ENCODE data around the gene EPM2A. TPM values are rescaled to one million over a fixed set of nuclear protein-coding genes. Genes with fewer than 3 reads are reported as not detected.

EPM2A gene
- total and polyA plus RNA-seq, 2 donors (not counting 3 experiments of a cell fraction or from before 2014, with no cell fraction given) = 3.1 to 4.8 TPM

DNA sequence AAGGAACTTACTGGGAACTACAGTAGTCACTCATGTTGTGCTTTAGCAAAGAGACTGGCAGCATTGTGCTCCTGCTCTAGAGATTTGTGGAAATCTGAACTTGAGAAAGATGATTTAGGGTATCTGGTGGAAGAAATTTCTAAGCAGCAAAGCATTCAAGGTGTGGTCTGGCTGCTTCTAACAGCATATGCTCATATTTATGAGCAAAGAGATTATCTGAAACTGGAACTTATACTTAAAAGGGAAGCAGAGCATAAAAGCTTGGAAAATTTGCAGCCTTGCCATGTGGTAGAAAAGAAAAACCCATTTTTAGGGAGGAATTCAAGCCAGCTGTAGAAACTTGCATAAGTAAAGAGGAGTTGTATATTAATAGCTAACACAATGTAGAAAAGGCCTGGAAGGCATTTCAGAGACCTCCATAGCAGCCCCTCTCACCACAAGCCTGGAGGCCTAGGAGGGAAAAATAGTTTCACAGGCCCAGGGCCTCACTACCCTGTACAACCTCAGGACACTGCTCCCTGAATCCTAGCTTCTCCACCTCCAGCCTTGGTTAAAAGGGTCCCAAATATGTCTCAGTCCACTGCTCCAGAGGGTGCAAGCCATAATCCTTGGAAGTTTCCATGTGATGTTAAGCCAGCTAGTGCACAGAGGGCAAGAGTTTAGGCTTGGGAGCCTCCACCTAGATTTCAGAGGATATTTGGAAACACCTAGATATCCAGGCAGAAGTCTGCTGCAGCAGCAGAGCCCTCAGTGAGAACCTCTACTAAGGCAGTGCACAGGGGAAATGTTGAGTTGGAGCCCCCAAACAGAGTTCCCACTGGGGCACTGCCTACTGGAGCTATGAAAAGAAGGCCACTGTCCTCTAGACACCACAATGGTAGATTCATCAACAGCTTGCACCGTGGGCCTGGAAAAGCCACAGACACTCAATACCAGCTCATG, 6.6 kb downstream of the EPM2A start:
- no peak overlapping the region for H3K9ac ChIP-seq (replicated peaks; ENCODE audit: extremely low read depth, insufficient read depth, low read length)
- dilution Hi-C loops (cut with MboI; ENCODE audit: extremely low pct_ligation_motif_present, low sequenced_read_pairs) = no loop called here
- ChIA-PET POLR2A (no interaction called here), CTCF (interaction anchor here (1.0 kb wide), 1 partner anchor 9 kb away, joined by 4 read pairs; no protein-coding TSS in a partner anchor)
- DNase-seq (ENCODE audit: low read depth, low spot score) (no peak), FAIRE-seq (no peak)
- no peak overlapping the region for H3K4me3 ChIP-seq (replicated peaks in 1 of 3; ENCODE audit: insufficient read depth in 1 of 3, low read depth in 1 of 3, low read length in 3 of 3)
- H3K27me3 ChIP-seq (ENCODE audit: control insufficient read depth in 2 of 2, insufficient read depth in 2 of 2, low read length in 2 of 2) = no peaks in the 10 kb centered on the region
- no peak overlapping the region for H3K27ac ChIP-seq (ENCODE audit: insufficient read depth, low read depth, low read length)
- H3K4me1 ChIP-seq (ENCODE audit: control insufficient read depth, extremely low read depth, insufficient read depth, low read length) = peaks cover 4% of the 10 kb centered on the region
- H2AFZ ChIP-seq (ENCODE audit: low read depth, low read length) = no peak overlapping the region
- BruUV-seq (replicated peaks) = no TSS peak
- no peaks in the 10 kb centered on the region for H4K20me1 ChIP-seq (replicated peaks; ENCODE audit: control insufficient read depth, extremely low read depth, insufficient read depth, low read length)
- TF ChIP-seq EZH2 (IDR thresholded peaks at IDR 0.05; ENCODE audit: borderline replicate concordance, low read depth, low read length, severe bottlenecking) (no peak), FOS (IDR thresholded peaks at IDR 0.05; ENCODE audit: borderline replicate concordance, insufficient read depth, low read length) (no peak), POLR2A (IDR thresholded peaks at IDR 0.05; ENCODE audit: low read depth, low read length) (no peak), MYC (IDR thresholded peaks at IDR 0.05; ENCODE audit: low read depth, low read length) (no peak), JUN (IDR thresholded peaks at IDR 0.05; ENCODE audit: borderline replicate concordance, insufficient read depth, insufficient read length, low read depth) (no peak), CTCF (IDR thresholded peaks at IDR 0.05; ENCODE audit: extremely low read depth in 1 of 2, insufficient read depth in 1 of 2, low read depth in 1 of 2, low read length in 2 of 2) (no peak), GATA2 (IDR thresholded peaks at IDR 0.05; ENCODE audit: insufficient read depth, insufficient read length, low read depth, low read length) (no peak), POLR2AphosphoS5 (IDR thresholded peaks at IDR 0.05; ENCODE audit: insufficient read depth, low read depth, low read length) (no peak)
- TF ChIP-seq, protein P1, sequence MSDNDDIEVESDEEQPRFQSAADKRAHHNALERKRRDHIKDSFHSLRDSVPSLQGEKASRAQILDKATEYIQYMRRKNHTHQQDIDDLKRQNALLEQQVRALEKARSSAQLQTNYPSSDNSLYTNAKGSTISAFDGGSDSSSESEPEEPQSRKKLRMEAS (IDR thresholded peaks at IDR 0.05; ENCODE audit: insufficient read depth, insufficient read length) = no peak
- no peak overlapping the region for H3K4me2 ChIP-seq (ENCODE audit: insufficient read depth, low read length)
- H3K36me3 ChIP-seq (ENCODE audit: control insufficient read depth in 2 of 2, extremely low read depth in 1 of 2, insufficient read depth in 2 of 2, low read length in 2 of 2) = no peaks in the 10 kb centered on the region
- H3K9me1 ChIP-seq (replicated peaks; ENCODE audit: control insufficient read depth, extremely low read depth, insufficient read depth, low read length) = no peaks in the 10 kb centered on the region
- H3K79me2 ChIP-seq (ENCODE audit: control insufficient read depth, insufficient read depth, low read length) = no peaks in the 10 kb centered on the region
- intact Hi-C loops (cut with micrococcal nuclease) = no loop called here
- H3K9me3 ChIP-seq (replicated peaks; ENCODE audit: control insufficient read depth, insufficient read depth, low read length) = no peaks in the 10 kb centered on the region
